ENCODE results near the gene CD4. TPM values are rescaled to one million over a fixed set of nuclear protein-coding genes. Genes with fewer than 3 reads are reported as not detected.

Gene CD4
- total RNA-seq, 4 donors from 2014 or later: 1.00 to 7.9 (median 2.8) TPM

- peak; percentile 57 for DNase-seq
- peak overlapping the region; percentile 44 to 72 (median 61) for H3K4me3 ChIP-seq
- peak overlapping the region; percentile 72 to 82 (median 76) for H3K27ac ChIP-seq
- peak; percentile 34 for TF ChIP-seq POLR2A (IDR thresholded peaks at IDR 0.05)
- no peak for TF ChIP-seq CTCF (IDR thresholded peaks at IDR 0.05)
- no peaks in the 10 kb centered on the region for H3K9me3 ChIP-seq
- in situ Hi-C loops (cut with MboI; ENCODE audit: low pct_ligation_motif_present in 1 of 4, low pct_unique_long_range_greater_than_20kb in 1 of 4, low sequenced_read_pairs in 3 of 4) (loop anchor here in 3 of 4 donors (10.0 to 25.0 kb wide), 2 partner anchors 84 to 92 kb away; no protein-coding TSS in a partner anchor), intact Hi-C loops (cut with DNase I; ENCODE audit: low total_unique reads) (loop anchor here (5.0 kb wide), 1 partner anchor 92 kb away; no protein-coding TSS in a partner anchor)
- H3K36me3 ChIP-seq: no peaks in the 10 kb centered on the region
- H3K4me1 ChIP-seq: peaks cover 9 to 32% (median 19%) of the 10 kb centered on the region in 4 donors
- peaks cover 47% of the 10 kb centered on the region for H3K27me3 ChIP-seq
- WGBS, 2 donors (ENCODE audit: low coverage in 1 of 2): 0% methylated on average over 32 of the region's 71 CpGs; no CpG with 5 or more reads in 1 of the 2 donors
Observed at GRCh38 chr12:6828781-6829535, 39.6 kb downstream of the CD4 start.

- Histone ChIP-seq H3K27me3 (peaks cover 41% of the 10 kb centered on the region), H3K36me3 (no peaks in the 10 kb centered on the region), H3K4me1 (peaks cover 9 to 32% (median 19%) of the 10 kb centered on the region in 4 donors), H3K9me3 (no peaks in the 10 kb centered on the region), H3K27ac (peak overlapping the region; percentile 72 to 82 (median 76)), H3K4me3 (peak overlapping the region; percentile 44 to 72 (median 61))
- in situ Hi-C loops (cut with MboI; ENCODE audit: low pct_ligation_motif_present in 1 of 4, low pct_unique_long_range_greater_than_20kb in 1 of 4, low sequenced_read_pairs in 3 of 4) (loop anchor here in 3 of 4 donors (10.0 to 25.0 kb wide), 2 partner anchors 85 to 92 kb away; no protein-coding TSS in a partner anchor), intact Hi-C loops (cut with DNase I; ENCODE audit: low total_unique reads) (loop anchor here (5.0 kb wide), 1 partner anchor 92 kb away; no protein-coding TSS in a partner anchor)
- TF ChIP-seq POLR2AphosphoS5 (IDR thresholded peaks at IDR 0.05) (no peak), POLR2A (IDR thresholded peaks at IDR 0.05) (no peak), EP300 (IDR thresholded peaks at IDR 0.05; ENCODE audit: low read depth) (no peak), CTCF (IDR thresholded peaks at IDR 0.05) (peak in 1 of 5 experiments; percentile 19)
- 32% methylated on average over 19 of the region's 19 CpGs; no CpG with 5 or more reads in 1 of the 2 donors for WGBS, 2 donors (ENCODE audit: low coverage in 1 of 2)
- no peak for DNase-seq
Observed at GRCh38 chr12:6829536-6830220, 40.4 kb downstream of the CD4 start.

GRCh38 chr12:6830286-6830890 lies 41.1 kb downstream of the CD4 start:
- intact Hi-C loops (cut with DNase I; ENCODE audit: low total_unique reads) (no loop called here), in situ Hi-C loops (cut with MboI; ENCODE audit: low pct_ligation_motif_present in 1 of 4, low pct_unique_long_range_greater_than_20kb in 1 of 4, low sequenced_read_pairs in 3 of 4) (loop anchor here in 2 of 4 donors (25.0 kb wide), 1 partner anchor 93 kb away; no protein-coding TSS in a partner anchor)
- no peak overlapping the region for H3K27ac ChIP-seq
- H3K4me3 ChIP-seq: no peak overlapping the region
- H3K36me3 ChIP-seq: no peaks in the 10 kb centered on the region
- no peak for DNase-seq
- WGBS, 2 donors (ENCODE audit: low coverage in 1 of 2): 87% methylated on average over 11 of the region's 11 CpGs; no CpG with 5 or more reads in 1 of the 2 donors
- peaks cover 34% of the 10 kb centered on the region for H3K27me3 ChIP-seq
- peaks cover 6 to 28% (median 19%) of the 10 kb centered on the region in 4 donors for H3K4me1 ChIP-seq
- TF ChIP-seq POLR2A (IDR thresholded peaks at IDR 0.05) (no peak), POLR2AphosphoS5 (IDR thresholded peaks at IDR 0.05) (no peak), EP300 (IDR thresholded peaks at IDR 0.05; ENCODE audit: low read depth) (no peak), CTCF (IDR thresholded peaks at IDR 0.05) (no peak)
- no peaks in the 10 kb centered on the region for H3K9me3 ChIP-seq
